Panc1 (cell line): ENCODE results near the gene CSTF2T. TPM values are rescaled to one million over a fixed set of nuclear protein-coding genes. Genes with fewer than 3 reads are reported as not detected.

Experiments
- ATAC-seq: fragments of 200-7000 bp; cut with Tn5 transposase; 2 replicates; pipeline ENCODE4 v1.9.1; 2020; ENCODE audit warnings: mild to moderate bottlenecking, moderate library complexity
- BruUV-seq: library from RNA; stranded (reverse); fragments of 400-500 nt; replicated peaks from 2 replicates; lab custom pipeline; 2021; lab: Mats Ljungman, UMichigan
- CTCF ChIA-PET: fragments of 300-600 bp; sonication (Branson Sonifier 250); formaldehyde crosslinking; loops from one replicate; lab custom pipeline; 2022; ENCODE audit warnings: antibody characterized with exemption; lab: Charles Lee
- POLR2A ChIA-PET: fragments of 300-600 bp; sonication (Branson Sonifier 250); formaldehyde crosslinking; loops from one replicate; lab custom pipeline; 2022; ENCODE audit warnings: antibody characterized with exemption; lab: Charles Lee
- DNase-seq: peaks from one replicate; pipeline ENCODE4 v3.0.0-alpha.2; 2010; ENCODE audit warnings: low read depth, low spot score
- H3K27ac ChIP-seq: 2 replicates; pipeline ENCODE4 v1.5.1; 2011; ENCODE audit warnings: mild to moderate bottlenecking, low read length, inconsistent platforms
- H3K27me3 ChIP-seq: fragments of 200-500 bp; sonication (Bioruptor generic); 2 replicates; pipeline ENCODE4 v1.6.0; 2014; ENCODE audit warnings: low read length, inconsistent platforms; ENCODE audit not compliant: control insufficient read depth, insufficient read depth
- H3K36me3 ChIP-seq: fragments of 200-500 bp; sonication (Bioruptor generic); 2 replicates; pipeline ENCODE4 v1.5.1; 2014; ENCODE audit warnings: inconsistent platforms, mild to moderate bottlenecking, low read length, moderate library complexity; ENCODE audit not compliant: control insufficient read depth, insufficient read depth
- H3K4me1 ChIP-seq: 2 replicates; pipeline ENCODE4 v1.5.1; 2011; ENCODE audit warnings: inconsistent platforms, mild to moderate bottlenecking, low read length, moderate library complexity; ENCODE audit not compliant: control insufficient read depth, insufficient read depth
- H3K4me3 ChIP-seq, 2 experiments: 2 replicates each; pipeline ENCODE4 v1.5.1; 2011 to 2012; ENCODE audit warnings: low read depth in 2 of 2, low read length in 2 of 2, mild to moderate bottlenecking in 2 of 2, inconsistent platforms in 1 of 2, moderate library complexity in 1 of 2
- H3K9me3 ChIP-seq: fragments of 200-500 bp; sonication (Bioruptor generic); 2 replicates; pipeline ENCODE4 v1.5.1; 2014; ENCODE audit warnings: low read depth, mild to moderate bottlenecking, inconsistent platforms, low read length, moderate library complexity; ENCODE audit not compliant: control insufficient read depth, insufficient read depth
- POLR2AphosphoS5 ChIP-seq: IDR thresholded peaks from 2 replicates; pipeline ENCODE4 v1.6.1; 2012; ENCODE audit warnings: mild to moderate bottlenecking, low read depth, low read length, moderate library complexity
- SIN3A ChIP-seq: IDR thresholded peaks from 2 replicates; pipeline ENCODE4 v1.6.1; 2012; ENCODE audit warnings: low read depth, mild to moderate bottlenecking, low read length, moderate library complexity, borderline replicate concordance; ENCODE audit not compliant: insufficient read depth
- TCF7L2 ChIP-seq: IDR thresholded peaks from 2 replicates; pipeline ENCODE4 v1.6.1; 2011; ENCODE audit warnings: mild to moderate bottlenecking, low read depth, low read length, inconsistent platforms
- in situ Hi-C: cut with HindIII; loops from 2 replicates; pipeline ENCODE4 v1.10.0; 2016; ENCODE audit warnings: low sequenced_read_pairs, low pct_unique_long_range_greater_than_20kb
- intact Hi-C: fragments of 100-400 bp; cut with micrococcal nuclease; formaldehyde crosslinking; loops from one replicate; pipeline ENCODE4 v1.10.0; 2022; ENCODE audit not compliant: unreplicated experiment
- total RNA-seq: library from RNA; stranded (reverse); gene quantifications from one replicate; pipeline ENCODE4 v1.2.1, GENCODE V29; 2021; ENCODE audit not compliant: unreplicated experiment
- TF ChIP-seq, protein P1 (sequence below), 2 experiments: IDR thresholded peaks; 2 replicates each; pipeline ENCODE4 v1.6.1; 2011 to 2012; ENCODE audit warnings: low read depth in 2 of 2, control low read depth in 1 of 2, low read length in 1 of 2, mild to moderate bottlenecking in 1 of 2, moderate library complexity in 1 of 2; ENCODE audit not compliant: insufficient read depth in 1 of 2
- TF ChIP-seq, protein P2 (sequence below): fragments of 450-650 bp; IDR thresholded peaks from 2 replicates; pipeline ENCODE4 v1.5.1; 2017; ENCODE audit warnings: mild to moderate bottlenecking

The CSTF2T gene
- total RNA-seq, 1 experiment from 2014 or later, result 20.8 TPM

- DNase-seq (no peak), ATAC-seq (no peak)
- Histone ChIP-seq H3K36me3 (no peaks in the 10 kb centered on the region), H3K9me3 (no peaks in the 10 kb centered on the region), H3K27me3 (no peaks in the 10 kb centered on the region; the same call in 1 of the 2 replicates), H3K4me1 (no peaks in the 10 kb centered on the region), H3K27ac (no peak overlapping the region), H3K4me3 (no peak overlapping the region)
- TF ChIP-seq SIN3A, result no peak
- TF ChIP-seq, protein P1, sequence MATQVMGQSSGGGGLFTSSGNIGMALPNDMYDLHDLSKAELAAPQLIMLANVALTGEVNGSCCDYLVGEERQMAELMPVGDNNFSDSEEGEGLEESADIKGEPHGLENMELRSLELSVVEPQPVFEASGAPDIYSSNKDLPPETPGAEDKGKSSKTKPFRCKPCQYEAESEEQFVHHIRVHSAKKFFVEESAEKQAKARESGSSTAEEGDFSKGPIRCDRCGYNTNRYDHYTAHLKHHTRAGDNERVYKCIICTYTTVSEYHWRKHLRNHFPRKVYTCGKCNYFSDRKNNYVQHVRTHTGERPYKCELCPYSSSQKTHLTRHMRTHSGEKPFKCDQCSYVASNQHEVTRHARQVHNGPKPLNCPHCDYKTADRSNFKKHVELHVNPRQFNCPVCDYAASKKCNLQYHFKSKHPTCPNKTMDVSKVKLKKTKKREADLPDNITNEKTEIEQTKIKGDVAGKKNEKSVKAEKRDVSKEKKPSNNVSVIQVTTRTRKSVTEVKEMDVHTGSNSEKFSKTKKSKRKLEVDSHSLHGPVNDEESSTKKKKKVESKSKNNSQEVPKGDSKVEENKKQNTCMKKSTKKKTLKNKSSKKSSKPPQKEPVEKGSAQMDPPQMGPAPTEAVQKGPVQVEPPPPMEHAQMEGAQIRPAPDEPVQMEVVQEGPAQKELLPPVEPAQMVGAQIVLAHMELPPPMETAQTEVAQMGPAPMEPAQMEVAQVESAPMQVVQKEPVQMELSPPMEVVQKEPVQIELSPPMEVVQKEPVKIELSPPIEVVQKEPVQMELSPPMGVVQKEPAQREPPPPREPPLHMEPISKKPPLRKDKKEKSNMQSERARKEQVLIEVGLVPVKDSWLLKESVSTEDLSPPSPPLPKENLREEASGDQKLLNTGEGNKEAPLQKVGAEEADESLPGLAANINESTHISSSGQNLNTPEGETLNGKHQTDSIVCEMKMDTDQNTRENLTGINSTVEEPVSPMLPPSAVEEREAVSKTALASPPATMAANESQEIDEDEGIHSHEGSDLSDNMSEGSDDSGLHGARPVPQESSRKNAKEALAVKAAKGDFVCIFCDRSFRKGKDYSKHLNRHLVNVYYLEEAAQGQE (IDR thresholded peaks at IDR 0.05; ENCODE audit: insufficient read depth in 1 of 2, low read depth in 2 of 2, low read length in 1 of 2), result no peak
- ChIA-PET CTCF (no interaction called here), POLR2A (no interaction called here)
- BruUV-seq, result no TSS peak
- in situ Hi-C loops, result no loop called here
- intact Hi-C loops, result no loop called here
Measured at GRCh38 chr10:51708609-51709008, 9.2 kb upstream of the CSTF2T start.

- CTCF ChIA-PET, result no interaction called here
- POLR2A ChIA-PET, result no interaction called here
- in situ Hi-C loops (no loop called here), intact Hi-C loops (no loop called here)
- H3K27me3 ChIP-seq, result no peaks in the 10 kb centered on the region; the same call in 1 of the 2 replicates
- no peaks in the 10 kb centered on the region for H3K36me3 ChIP-seq
- DNase-seq (no peak), ATAC-seq (no peak)
- no peak overlapping the region for H3K4me3 ChIP-seq
- no TSS peak for BruUV-seq
- TF ChIP-seq, protein P1 (IDR thresholded peaks at IDR 0.05; ENCODE audit: insufficient read depth in 1 of 2, low read depth in 2 of 2, low read length in 1 of 2), result no peak
- TF ChIP-seq POLR2AphosphoS5 (no peak), SIN3A (no peak), TCF7L2 (no peak)
- TF ChIP-seq, protein P2, sequence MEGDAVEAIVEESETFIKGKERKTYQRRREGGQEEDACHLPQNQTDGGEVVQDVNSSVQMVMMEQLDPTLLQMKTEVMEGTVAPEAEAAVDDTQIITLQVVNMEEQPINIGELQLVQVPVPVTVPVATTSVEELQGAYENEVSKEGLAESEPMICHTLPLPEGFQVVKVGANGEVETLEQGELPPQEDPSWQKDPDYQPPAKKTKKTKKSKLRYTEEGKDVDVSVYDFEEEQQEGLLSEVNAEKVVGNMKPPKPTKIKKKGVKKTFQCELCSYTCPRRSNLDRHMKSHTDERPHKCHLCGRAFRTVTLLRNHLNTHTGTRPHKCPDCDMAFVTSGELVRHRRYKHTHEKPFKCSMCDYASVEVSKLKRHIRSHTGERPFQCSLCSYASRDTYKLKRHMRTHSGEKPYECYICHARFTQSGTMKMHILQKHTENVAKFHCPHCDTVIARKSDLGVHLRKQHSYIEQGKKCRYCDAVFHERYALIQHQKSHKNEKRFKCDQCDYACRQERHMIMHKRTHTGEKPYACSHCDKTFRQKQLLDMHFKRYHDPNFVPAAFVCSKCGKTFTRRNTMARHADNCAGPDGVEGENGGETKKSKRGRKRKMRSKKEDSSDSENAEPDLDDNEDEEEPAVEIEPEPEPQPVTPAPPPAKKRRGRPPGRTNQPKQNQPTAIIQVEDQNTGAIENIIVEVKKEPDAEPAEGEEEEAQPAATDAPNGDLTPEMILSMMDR, result no peak
- H3K27ac ChIP-seq, result no peak overlapping the region
- H3K4me1 ChIP-seq, result no peaks in the 10 kb centered on the region
- H3K9me3 ChIP-seq, result no peaks in the 10 kb centered on the region
Measured at GRCh38 chr10:51707821-51708424, 8.5 kb upstream of the CSTF2T start.
